MM.1S (cell line): ENCODE measurements around the gene HES1.

Experiments
- CTCF ChIP-seq: fragments of 300-600 bp; sonication (generic); IDR thresholded peaks from 2 replicates; pipeline ENCODE4 v1.5.1; 2016; ENCODE audit warnings: antibody characterized with exemption, low read length, mixed read lengths
- EZH2 ChIP-seq: fragments of 300-600 bp; sonication (generic); optimal IDR thresholded peaks from 2 replicates; pipeline ENCODE3; 2017; ENCODE audit warnings: low read depth, mild to moderate bottlenecking, antibody characterized with exemption, low read length, mixed read lengths
- EZH2phosphoT487 ChIP-seq: fragments of 300-600 bp; sonication (generic); IDR thresholded peaks from 2 replicates; pipeline ENCODE4 v1.6.1; 2018; ENCODE audit warnings: antibody characterized with exemption, low read length

GRCh38 chr3:194164861-194165260 is 28.9 kb downstream of the HES1 start:
- TF ChIP-seq CTCF (no peak), EZH2 (no peak), EZH2phosphoT487 (no peak)
